Stomach (tissue), 9 donors: ENCODE measurements around the gene EPHB6. TPM values are rescaled to one million over a fixed set of nuclear protein-coding genes. Genes with fewer than 3 reads are reported as not detected.

Source experiments
- DNase-seq, 2 donors: peaks; one replicate each; pipeline versions ENCODE4 v3.0.0 to v3.0.0-alpha.2; 2013 to 2019
- H3K27ac ChIP-seq, 5 donors: fragments of 200-600 bp in 4 of 5; sonication (generic) in 4 of 5; one replicate each; pipeline ENCODE4 v1.5.1; 2013 to 2019; ENCODE audit warnings: mild to moderate bottlenecking in 1 of 5, moderate library complexity in 1 of 5
- H3K27me3 ChIP-seq, 3 donors: fragments of 200-600 bp; sonication (generic); one replicate each; pipeline ENCODE4 v1.5.1; 2017 to 2019; ENCODE audit warnings: mixed run types in 1 of 3
- H3K36me3 ChIP-seq, 4 donors: fragments of 200-600 bp; sonication (generic); 1 replicate in 3 of 4; 2 replicates in 1 of 4; pipeline ENCODE4 v1.5.1; 2016 to 2019
- H3K4me1 ChIP-seq, 4 donors: fragments of 200-600 bp; sonication (generic); one replicate each; pipeline ENCODE4 v1.5.1; 2016 to 2019
- H3K4me3 ChIP-seq, 4 donors: fragments of 200-600 bp; sonication (generic) in 3 of 4; one replicate each; pipeline ENCODE4 v1.5.1; 2016 to 2019; ENCODE audit warnings: mild to moderate bottlenecking in 1 of 4
- H3K9me3 ChIP-seq, 4 donors: fragments of 200-600 bp; sonication (generic); one replicate each; pipeline ENCODE4 v1.5.1; 2016 to 2019
- CTCF ChIP-seq, 7 experiments: fragments of 450-650 bp in 4 of 7; fragments of 200-600 bp in 3 of 7; sonication (generic) in 3 of 7; IDR thresholded peaks; one replicate each; pipeline ENCODE4 v1.5.1; 2016 to 2019; ENCODE audit warnings: antibody characterized with exemption in 7 of 7, control low read depth in 2 of 7, mild to moderate bottlenecking in 1 of 7
- EP300 ChIP-seq: sonication (generic); formaldehyde crosslinking; IDR thresholded peaks from one replicate; pipeline ENCODE4 v1.6.1; 2017; ENCODE audit warnings: antibody characterized with exemption
- POLR2A ChIP-seq, 4 donors: fragments of 450-650 bp; IDR thresholded peaks; one replicate each; pipeline ENCODE4 v1.6.1; 2016; ENCODE audit warnings: antibody characterized with exemption in 4 of 4, control low read depth in 2 of 4, mild to moderate bottlenecking in 1 of 4, moderate library complexity in 1 of 4
- POLR2AphosphoS5 ChIP-seq, 3 donors: sonication (generic); formaldehyde crosslinking; IDR thresholded peaks; one replicate each; pipeline ENCODE4 v1.6.1; 2016; ENCODE audit warnings: antibody characterized with exemption in 3 of 3
- WGBS, 5 donors: extraction: QIAGEN DNeasy Blood & Tissue Kit in 3 of 5; methylation state at CpG; one replicate each; pipeline versions ENCODE4 v1.1.5 to v1.1.7; 2013 to 2018; 5-methylcytosine and 5-hydroxymethylcytosine counted together
- intact Hi-C: fragments of 100-400 bp; cut with DNase I; formaldehyde crosslinking; loops from one replicate; pipeline ENCODE4 v1.15.1; 2023; ENCODE audit warnings: low total_unique reads
- polyA plus RNA-seq, 3 donors: library from polyadenylated mRNA; stranded (reverse); fragments of 200-250 nt; gene quantifications; one replicate each; pipeline ENCODE4 v1.2.3, GENCODE V29; 2013
- total RNA-seq, 5 donors: library from RNA; depleted of rRNA; stranded (reverse); fragments of >200 nt; gene quantifications; one replicate each; pipeline versions ENCODE4 v1.1.0 to v1.2.3, GENCODE V29; 2014 to 2016
- donor health status: healthy with polysubstance abuse.
- donor health status: Bipolar disorder and iron deficiency.
- donor health status: healthy.

Gene EPHB6
- total and polyA plus RNA-seq, 8 donors, result 5.4 to 23.1 (median 8.1) TPM

GRCh38 chr7:142910031-142910433, 55.2 kb downstream of the EPHB6 start:
- WGBS, 5 donors, result 19 to 50% (median 23%) methylated on average over 2 of the region's 2 CpGs
- TF ChIP-seq EP300, result no peak
- TF ChIP-seq POLR2A (IDR thresholded peaks at IDR 0.05), result no peak
- TF ChIP-seq POLR2AphosphoS5 (IDR thresholded peaks at IDR 0.05), result peak in 1 of 3 donors; percentile 62
- TF ChIP-seq CTCF (IDR thresholded peaks at IDR 0.05), result no peak
- Histone ChIP-seq H3K36me3 (no peaks in the 10 kb centered on the region), H3K4me1 (peaks cover 3 to 45% (median 19%) of the 10 kb centered on the region in 4 donors), H3K27ac (peak overlapping the region in 4 of 5 donors; percentile 67 to 81 (median 72)), H3K27me3 (no peaks in the 10 kb centered on the region), H3K4me3 (no peak overlapping the region), H3K9me3 (no peaks in the 10 kb centered on the region)
- DNase-seq, result peak in 1 of 2 donors; percentile 75
- intact Hi-C loops, result no loop called here

DNA sequence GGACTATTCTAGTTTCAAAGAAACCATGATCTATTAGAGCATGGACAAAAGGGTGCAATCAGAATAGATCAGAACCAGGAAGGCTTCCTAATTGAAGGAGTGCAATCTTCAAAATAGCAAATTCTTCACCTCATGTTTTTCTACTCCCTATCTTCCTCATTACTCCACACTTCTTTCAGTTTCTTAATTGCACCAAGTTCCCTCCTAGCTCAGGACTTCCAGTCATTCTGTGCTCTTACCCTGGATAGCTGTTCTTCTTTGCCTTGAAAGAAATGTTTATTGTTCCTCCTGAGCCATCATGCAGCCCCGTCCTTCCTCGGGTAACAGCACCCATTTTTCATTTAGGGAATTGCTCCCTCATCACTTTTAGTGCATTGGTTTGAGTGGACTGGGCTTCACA, 55.6 kb downstream of the EPHB6 start:
- WGBS, 5 donors, result 57 to 75% (median 65%) methylated on average over 2 of the region's 2 CpGs
- no peaks in the 10 kb centered on the region for H3K27me3 ChIP-seq
- no peaks in the 10 kb centered on the region for H3K9me3 ChIP-seq
- DNase-seq, result no peak
- peaks cover 3 to 45% (median 19%) of the 10 kb centered on the region in 4 donors for H3K4me1 ChIP-seq
- TF ChIP-seq CTCF (IDR thresholded peaks at IDR 0.05) (no peak), POLR2A (IDR thresholded peaks at IDR 0.05) (no peak), EP300 (no peak), POLR2AphosphoS5 (IDR thresholded peaks at IDR 0.05) (no peak)
- peak overlapping the region in 4 of 5 donors; percentile 51 to 81 (median 66) for H3K27ac ChIP-seq
- intact Hi-C loops, result no loop called here
- no peak overlapping the region for H3K4me3 ChIP-seq
- H3K36me3 ChIP-seq, result no peaks in the 10 kb centered on the region

GRCh38 chr7:142913051-142913450, 58.2 kb downstream of the EPHB6 start:
- Histone ChIP-seq H3K27ac (no peak overlapping the region), H3K4me1 (peaks cover 3 to 45% (median 19%) of the 10 kb centered on the region in 4 donors), H3K9me3 (no peaks in the 10 kb centered on the region), H3K4me3 (no peak overlapping the region), H3K36me3 (no peaks in the 10 kb centered on the region), H3K27me3 (no peaks in the 10 kb centered on the region)
- 43 to 62% (median 51%) methylated on average over 3 of the region's 3 CpGs for WGBS, 5 donors
- DNase-seq, result no peak
- intact Hi-C loops, result no loop called here
- TF ChIP-seq EP300 (no peak), CTCF (IDR thresholded peaks at IDR 0.05) (no peak), POLR2A (IDR thresholded peaks at IDR 0.05) (no peak), POLR2AphosphoS5 (IDR thresholded peaks at IDR 0.05) (no peak)

GRCh38 chr7:142913566-142913965, 58.7 kb downstream of the EPHB6 start:
- intact Hi-C loops, result no loop called here
- Histone ChIP-seq H3K4me1 (peaks cover 3 to 41% (median 19%) of the 10 kb centered on the region in 4 donors), H3K27me3 (no peaks in the 10 kb centered on the region), H3K4me3 (no peak overlapping the region), H3K9me3 (no peaks in the 10 kb centered on the region), H3K27ac (peak overlapping the region in 4 of 5 donors; percentile 26 to 51 (median 32)), H3K36me3 (no peaks in the 10 kb centered on the region)
- WGBS, 5 donors, result 76 to 90% (median 84%) methylated on average over 2 of the region's 2 CpGs
- TF ChIP-seq CTCF (IDR thresholded peaks at IDR 0.05), result no peak
- TF ChIP-seq EP300, result no peak
- TF ChIP-seq POLR2AphosphoS5 (IDR thresholded peaks at IDR 0.05), result no peak
- TF ChIP-seq POLR2A (IDR thresholded peaks at IDR 0.05), result no peak
- no peak for DNase-seq
